A673 (cell line): ENCODE results near the gene USP9X. TPM values are rescaled to one million over a fixed set of nuclear protein-coding genes. Genes with fewer than 3 reads are reported as not detected.

ENCODE experiments used
- BruUV-seq: library from RNA; stranded (reverse); fragments of 400-500 nt; replicated peaks from 2 replicates; lab custom pipeline; 2021; lab: Mats Ljungman, UMichigan
- CTCF ChIA-PET: fragments of 300-600 bp; sonication (Branson Sonifier 250); formaldehyde crosslinking; loops from one replicate; lab custom pipeline; 2022; ENCODE audit warnings: antibody characterized with exemption; lab: Charles Lee
- POLR2A ChIA-PET: fragments of 300-600 bp; sonication (Branson Sonifier 250); formaldehyde crosslinking; loops from one replicate; lab custom pipeline; 2022; ENCODE audit warnings: antibody characterized with exemption; ENCODE audit not compliant: low non-redundant PET; lab: Charles Lee
- DNase-seq: peaks from one replicate; pipeline ENCODE4 v3.0.0-alpha.2; 2015; ENCODE audit warnings: low spot score
- H3K27ac ChIP-seq: fragments of 200-600 bp; sonication (generic); 2 replicates; pipeline ENCODE4 v1.5.1; 2016; ENCODE audit warnings: mixed run types, low read depth, mild to moderate bottlenecking, mixed read lengths, antibody characterized with exemption, low read length; ENCODE audit not compliant: poor library complexity, severe bottlenecking
- H3K27me3 ChIP-seq: fragments of 200-600 bp; sonication (generic); replicated peaks from 2 replicates; pipeline ENCODE4 v1.6.1; 2017; ENCODE audit warnings: mixed run types, low read depth, mild to moderate bottlenecking, mixed read lengths, antibody characterized with exemption, low read length; ENCODE audit not compliant: insufficient read depth, poor library complexity
- H3K36me3 ChIP-seq: fragments of 200-600 bp; sonication (generic); 2 replicates; pipeline ENCODE4 v1.6.1; 2016; ENCODE audit warnings: mixed run types, mild to moderate bottlenecking, mixed read lengths, antibody characterized with exemption, low read length; ENCODE audit not compliant: insufficient read depth, poor library complexity, severe bottlenecking
- H3K4me1 ChIP-seq: fragments of 200-600 bp; sonication (generic); 2 replicates; pipeline ENCODE4 v1.6.1; 2017; ENCODE audit warnings: mixed run types, mild to moderate bottlenecking, mixed read lengths, antibody characterized with exemption, low read length; ENCODE audit not compliant: insufficient read depth, poor library complexity, severe bottlenecking
- H3K4me3 ChIP-seq: fragments of 200-600 bp; sonication (generic); 2 replicates; pipeline ENCODE4 v1.5.1; 2016; ENCODE audit warnings: low read depth, mixed run types, mild to moderate bottlenecking, mixed read lengths, low read length; ENCODE audit not compliant: poor library complexity, severe bottlenecking
- H3K9me3 ChIP-seq: fragments of 200-600 bp; sonication (generic); 2 replicates; pipeline ENCODE4 v1.6.1; 2016; ENCODE audit warnings: mixed run types, low read depth, mild to moderate bottlenecking, mixed read lengths, antibody characterized with exemption, low read length; ENCODE audit not compliant: poor library complexity, severe bottlenecking
- CTCF ChIP-seq: fragments of 300-800, 200-600 bp; sonication (generic); conservative IDR thresholded peaks from 2 replicates; pipeline ENCODE4 v1.5.1; 2017; ENCODE audit warnings: low read depth, mild to moderate bottlenecking, antibody characterized with exemption, low read length, moderate library complexity, mixed read lengths
- EZH2 ChIP-seq: fragments of 200-600 bp; sonication (generic); IDR thresholded peaks from 2 replicates; pipeline ENCODE4 v1.6.1; 2017; ENCODE audit warnings: borderline replicate concordance, low read depth, mild to moderate bottlenecking, mixed read lengths, antibody characterized with exemption, low read length; ENCODE audit not compliant: poor library complexity, severe bottlenecking
- intact Hi-C: fragments of 100-400 bp; cut with micrococcal nuclease; formaldehyde crosslinking; loops from one replicate; pipeline ENCODE4 v1.10.0; 2022; ENCODE audit not compliant: unreplicated experiment
- total RNA-seq: library from RNA; stranded (reverse); gene quantifications from 2 replicates; pipeline ENCODE4 v1.2.3, GENCODE V29; 2021

Gene USP9X
- total RNA-seq, 1 experiment from 2014 or later, result 70.6 TPM

DNA sequence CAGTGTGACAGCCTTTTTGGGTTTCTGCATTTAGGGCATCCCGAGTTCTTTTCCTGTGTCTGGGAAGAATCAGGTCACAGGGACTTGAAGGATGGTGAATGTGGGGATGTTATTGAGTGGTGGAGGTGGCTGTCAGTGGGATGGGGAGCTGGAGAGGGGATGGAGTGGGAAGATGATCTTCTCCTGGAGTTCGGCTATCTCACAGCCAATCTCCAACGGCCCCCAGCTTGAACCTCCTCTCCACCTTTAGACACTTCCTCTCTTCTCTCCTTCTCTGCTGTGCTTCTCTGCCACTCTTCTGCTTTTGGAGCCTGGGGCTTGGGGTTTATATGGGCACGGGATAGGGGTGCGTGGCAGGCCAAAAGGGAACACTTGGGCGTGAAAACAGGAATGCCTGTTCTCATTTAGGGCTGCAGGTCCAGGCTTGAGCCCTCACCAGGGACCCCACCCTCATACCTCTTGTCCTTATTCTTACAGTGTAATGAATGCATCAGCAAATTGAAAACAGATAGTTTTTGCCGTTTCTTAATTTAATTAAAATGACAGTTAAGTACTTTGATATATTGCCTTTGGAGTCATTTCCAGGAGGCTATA lies 37.5 kb downstream of the USP9X start:
- no peak for DNase-seq
- POLR2A ChIA-PET, result interaction anchor here (0.7 kb wide), 1 partner anchor 8 kb away, joined by 7 read pairs; no protein-coding TSS in a partner anchor

GRCh38 chrX:41127477-41128192 lies 42.4 kb downstream of the USP9X start:
- no peaks in the 10 kb centered on the region for H3K4me1 ChIP-seq
- CTCF ChIA-PET, result interaction anchor here (0.6 kb wide), 1 partner anchor 12 kb away, joined by 4 read pairs; no protein-coding TSS in a partner anchor
- H3K27me3 ChIP-seq, result no peaks in the 10 kb centered on the region
- H3K36me3 ChIP-seq, result peaks cover 19% of the 10 kb centered on the region
- POLR2A ChIA-PET, result no interaction called here
- no peak for TF ChIP-seq CTCF
- TF ChIP-seq EZH2, result no peak
- no peaks in the 10 kb centered on the region for H3K9me3 ChIP-seq
- intact Hi-C loops, result no loop called here
- no peak overlapping the region for H3K27ac ChIP-seq
- no TSS peak for BruUV-seq
- H3K4me3 ChIP-seq, result no peak overlapping the region
- no peak for DNase-seq

More for the DNA sequence above, 37.5 kb downstream of the USP9X start:
- BruUV-seq, result no TSS peak
- no peaks in the 10 kb centered on the region for H3K36me3 ChIP-seq
- intact Hi-C loops, result no loop called here
- H3K27ac ChIP-seq, result no peak overlapping the region
- TF ChIP-seq CTCF (no peak), EZH2 (no peak)
- CTCF ChIA-PET, result no interaction called here
- H3K4me1 ChIP-seq, result no peaks in the 10 kb centered on the region
- H3K27me3 ChIP-seq, result no peaks in the 10 kb centered on the region
- no peaks in the 10 kb centered on the region for H3K9me3 ChIP-seq
- no peak overlapping the region for H3K4me3 ChIP-seq

- no peaks in the 10 kb centered on the region for H3K9me3 ChIP-seq
- intact Hi-C loops, result no loop called here
- H3K27ac ChIP-seq, result no peak overlapping the region
- DNase-seq, result no peak
- H3K36me3 ChIP-seq, result peaks cover 19% of the 10 kb centered on the region
- ChIA-PET POLR2A (no interaction called here), CTCF (no interaction called here)
- no TSS peak for BruUV-seq
- no peaks in the 10 kb centered on the region for H3K27me3 ChIP-seq
- no peaks in the 10 kb centered on the region for H3K4me1 ChIP-seq
- H3K4me3 ChIP-seq, result no peak overlapping the region
- no peak for TF ChIP-seq CTCF
These were observed 43.7 kb downstream of the USP9X start for GRCh38 chrX:41128955-41129354.
